K562 (cell line): ENCODE results near the gene FSD1L. TPM values are rescaled to one million over a fixed set of nuclear protein-coding genes. Genes with fewer than 3 reads are reported as not detected.

Experiments used
- ATAC-seq: fragments of 200-7000 bp; cut with Tn5 transposase; 3 replicates; pipeline ENCODE4 v1.9.1; 2020; ENCODE audit warnings: moderate library complexity
- BruUV-seq: library from RNA; stranded (reverse); fragments of 400-500 nt; replicated peaks from 2 replicates; lab custom pipeline; 2021; lab: Mats Ljungman, UMichigan
- CTCF ChIA-PET: fragments of 300-600 bp; formaldehyde crosslinking; extraction: SDS; loops from one replicate; lab custom pipeline; 2021; ENCODE audit warnings: low intra/inter-chr PET ratio; lab: Yijun Ruan, JAX
- POLR2A ChIA-PET: fragments of 300-600, 350-650 bp; sonication (Branson Sonifier 250); formaldehyde crosslinking; extraction: SDS; loops from one replicate; lab custom pipeline; 2021; ENCODE audit warnings: antibody characterized with exemption, inconsistent platforms; lab: Yijun Ruan, JAX
- DNase-seq, 4 experiments: peaks; one replicate each; pipeline versions ENCODE4 v3.0.0 to v3.0.0-alpha.2; 2011 to 2018; ENCODE audit warnings: low spot score in 3 of 4, mixed read lengths in 3 of 4; ENCODE audit errors: extremely low read depth in 1 of 4
- FAIRE-seq: peaks from 2 replicates; lab custom pipeline; 2011; peaks lifted over from hg19 to GRCh38; lab: Jason Lieb, UNC
- H2AFZ ChIP-seq: 2 replicates; pipeline ENCODE4 v1.6.0; 2011; ENCODE audit warnings: low read depth, low read length, control low read depth, inconsistent platforms
- H3K27ac ChIP-seq: fragments of 200-600 bp; 3 replicates; pipeline ENCODE4 v1.8.0; 2011; ENCODE audit warnings: low read depth, mild to moderate bottlenecking, control low read depth, inconsistent platforms, low read length, moderate library complexity, mixed read lengths; ENCODE audit errors: extremely low read depth
- H3K27me3 ChIP-seq, 2 experiments: fragments of 300-600 bp in 1 of 2; 2 replicates in 1 of 2; 3 replicates in 1 of 2; pipeline versions ENCODE4 v1.6.0 to v1.8.0; 2011; ENCODE audit warnings: inconsistent platforms in 2 of 2, low read length in 2 of 2, mild to moderate bottlenecking in 1 of 2, mixed read lengths in 1 of 2, moderate library complexity in 1 of 2; ENCODE audit not compliant: control insufficient read depth in 2 of 2, insufficient read depth in 2 of 2
- H3K36me3 ChIP-seq: fragments of 300-600 bp; 3 replicates; pipeline ENCODE4 v1.8.0; 2011; ENCODE audit warnings: mild to moderate bottlenecking, low read length, inconsistent platforms; ENCODE audit not compliant: control insufficient read depth, insufficient read depth
- H3K4me1 ChIP-seq, 2 experiments: fragments of 200-600 bp in 1 of 2; replicated peaks in 1 of 2; 2 replicates in 1 of 2; 3 replicates in 1 of 2; pipeline versions ENCODE4 v1.5.1 to v1.8.0; 2011; ENCODE audit warnings: inconsistent platforms in 2 of 2, low read length in 2 of 2, mild to moderate bottlenecking in 1 of 2, mixed read lengths in 1 of 2, moderate library complexity in 1 of 2; ENCODE audit not compliant: control insufficient read depth in 2 of 2, insufficient read depth in 2 of 2
- H3K4me2 ChIP-seq: 2 replicates; pipeline ENCODE4 v1.6.1; 2011; ENCODE audit warnings: low read length, control low read depth, inconsistent platforms, mixed read lengths; ENCODE audit not compliant: insufficient read depth
- H3K4me3 ChIP-seq: fragments of 200-600 bp; sonication (generic), shearing (Covaris generic); 2 replicates; pipeline ENCODE4 v1.5.1; 2016; ENCODE audit warnings: control low read depth, inconsistent platforms
- H3K79me2 ChIP-seq: fragments of 200-600 bp; 3 replicates; pipeline ENCODE4 v1.8.0; 2011; ENCODE audit warnings: low read length, inconsistent platforms; ENCODE audit not compliant: control insufficient read depth, insufficient read depth
- H3K9ac ChIP-seq, 2 experiments: 2 replicates each; pipeline versions ENCODE4 v1.6.0 to v1.6.1; 2011; ENCODE audit warnings: low read depth in 2 of 2, low read length in 2 of 2, control low read depth in 1 of 2, inconsistent platforms in 1 of 2, mild to moderate bottlenecking in 1 of 2, mixed read lengths in 1 of 2; ENCODE audit not compliant: insufficient read depth in 1 of 2
- H3K9me1 ChIP-seq: one replicate; pipeline ENCODE4 v1.6.0; 2011; ENCODE audit warnings: inconsistent platforms, mild to moderate bottlenecking, low read length, moderate library complexity; ENCODE audit not compliant: control insufficient read depth, insufficient read depth
- H3K9me3 ChIP-seq: replicated peaks from 2 replicates; pipeline ENCODE4 v1.5.1; 2011; ENCODE audit warnings: low read depth, low read length, inconsistent platforms; ENCODE audit not compliant: control insufficient read depth, insufficient read depth
- H4K20me1 ChIP-seq: replicated peaks from 2 replicates; pipeline ENCODE4 v1.6.1; 2011; ENCODE audit warnings: low read length, inconsistent platforms, mixed read lengths; ENCODE audit not compliant: control insufficient read depth, insufficient read depth
- E2F3 ChIP-seq: fragments of 250-450 bp; sonication (Bioruptor Pico); IDR thresholded peaks from 2 replicates; pipeline ENCODE4 v1.4.0; 2020; ENCODE audit warnings: mild to moderate bottlenecking
- GTF2F1 ChIP-seq: IDR thresholded peaks from 2 replicates; pipeline ENCODE4 v1.6.1; 2011; ENCODE audit warnings: low read depth, low read length, improper control_type of control experiment
- HOXB6 ChIP-seq: fragments of 250-450 bp; sonication (Bioruptor Pico); IDR thresholded peaks from 2 replicates; pipeline ENCODE4 v1.5.1; 2022; ENCODE audit warnings: mild to moderate bottlenecking, borderline replicate concordance
- MEF2D ChIP-seq: conservative IDR thresholded peaks from 2 replicates; pipeline ENCODE4 v1.6.1; 2016; ENCODE audit warnings: low read depth, missing genetic modification characterization, missing compliant biosample characterization
- PTTG1 ChIP-seq: fragments of 450-650 bp; IDR thresholded peaks from 2 replicates; pipeline ENCODE4 v1.6.1; 2016; ENCODE audit warnings: low read depth, mild to moderate bottlenecking, missing genetic modification characterization, missing compliant biosample characterization
- SIN3A ChIP-seq, 2 experiments: fragments of 150-350 bp in 1 of 2; IDR thresholded peaks; 2 replicates each; pipeline ENCODE4 v1.6.1; 2011 to 2016; ENCODE audit warnings: borderline replicate concordance in 2 of 2, low read depth in 2 of 2, low read length in 2 of 2, mild to moderate bottlenecking in 2 of 2, moderate library complexity in 2 of 2; ENCODE audit not compliant: control insufficient read depth in 1 of 2
- ZNF143 ChIP-seq: sonication (generic); formaldehyde crosslinking; IDR thresholded peaks from 2 replicates; pipeline ENCODE4 v1.9.0; 2022; ENCODE audit warnings: mild to moderate bottlenecking, missing genetic modification reagents
- WGBS: fragments of 100-300 bp; shearing (Covaris generic); methylation state at CpG from one replicate; pipeline ENCODE4 v1.1.6; 2016; ENCODE audit warnings: low coverage, mixed read lengths; ENCODE audit not compliant: insufficient coverage; ENCODE audit errors: missing lambda C conversion rate; 5-methylcytosine and 5-hydroxymethylcytosine counted together
- in situ Hi-C: fragments of 300-500 bp; cut with MboI; formaldehyde crosslinking; loops from 4 replicates; pipeline ENCODE4 v1.15.0; 2018; ENCODE audit warnings: inconsistent platforms, mixed read lengths
- intact Hi-C: fragments of 100-400 bp; cut with micrococcal nuclease; formaldehyde crosslinking; loops from 2 replicates; pipeline ENCODE4 v1.14.2; 2022
- polyA plus RNA-seq, 8 experiments: library from polyadenylated mRNA; depleted of rRNA in 4 of 8; stranded (reverse) in 5 of 8; unstranded in 3 of 8; fragments of >200 nt; fragmentation: Nextera tagmentation in 2 of 8; fragmentation: Illumina TruSeq in 1 of 8; extraction: Ambion mirVana in 2 of 8; extraction: Trizol in 1 of 8; gene quantifications; 2 replicates each; pipeline versions ENCODE4 v1.2.1 to v1.2.3, GENCODE V29; 2011 to 2014; ENCODE audit warnings: inconsistent platforms in 1 of 8, missing spikeins in 1 of 8
- total RNA-seq, 7 experiments: library from RNA; depleted of rRNA in 6 of 7; stranded (reverse); fragments of >200 nt in 6 of 7; fragmentation: Illumina TruSeq in 2 of 7; extraction: Trizol in 2 of 7; gene quantifications; 2 replicates each; pipeline versions ENCODE4 v1.2.1 to v1.2.3, GENCODE V29; 2011 to 2021; ENCODE audit warnings: low replicate concordance in 1 of 7
- TF ChIP-seq, protein P1 (sequence below): fragments of 450-650 bp; formaldehyde crosslinking; IDR thresholded peaks from 2 replicates; pipeline ENCODE4 v1.4.0; 2022; ENCODE audit warnings: missing genetic modification characterization
- TF ChIP-seq, protein P2 (sequence below): sonication (generic); formaldehyde crosslinking; IDR thresholded peaks from 2 replicates; pipeline ENCODE4 v1.8.0; 2022; ENCODE audit warnings: mild to moderate bottlenecking, missing genetic modification reagents
- TF ChIP-seq, protein P3 (sequence below): fragments of 450-650 bp; IDR thresholded peaks from 2 replicates; pipeline ENCODE4 v1.6.1; 2017; ENCODE audit warnings: antibody characterized with exemption, mild to moderate bottlenecking
- TF ChIP-seq, protein P4 (sequence below): sonication (generic); formaldehyde crosslinking; IDR thresholded peaks from 2 replicates; pipeline ENCODE4 v1.8.0; 2022; ENCODE audit warnings: mild to moderate bottlenecking, missing genetic modification reagents

The FSD1L gene
- total and polyA plus RNA-seq, 9 of the 15 experiments (the other 6 are each of a cell fraction or from before 2014, with no cell fraction given), result 0.95 to 4.2 (median 2.1) TPM

DNA sequence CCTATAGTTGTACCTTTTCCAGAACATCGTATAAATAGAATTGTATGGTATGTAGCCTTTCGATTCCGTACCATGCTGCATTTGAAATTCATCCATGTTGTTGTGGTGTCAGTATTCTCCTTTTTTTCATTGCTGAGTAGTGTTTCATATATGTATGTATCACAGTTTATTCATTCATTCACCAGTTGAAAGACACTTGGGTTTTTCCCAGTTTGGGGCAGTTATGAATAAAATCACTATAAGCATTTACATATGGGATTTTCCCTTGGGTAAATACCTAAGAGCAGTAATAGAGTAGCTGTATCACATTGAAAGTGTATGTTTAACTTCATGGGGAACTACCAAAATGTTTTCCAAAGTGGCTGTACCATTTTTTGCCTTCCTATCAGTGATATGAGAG lies 94.0 kb downstream of the FSD1L start (continued):
- TF ChIP-seq, protein P1, sequence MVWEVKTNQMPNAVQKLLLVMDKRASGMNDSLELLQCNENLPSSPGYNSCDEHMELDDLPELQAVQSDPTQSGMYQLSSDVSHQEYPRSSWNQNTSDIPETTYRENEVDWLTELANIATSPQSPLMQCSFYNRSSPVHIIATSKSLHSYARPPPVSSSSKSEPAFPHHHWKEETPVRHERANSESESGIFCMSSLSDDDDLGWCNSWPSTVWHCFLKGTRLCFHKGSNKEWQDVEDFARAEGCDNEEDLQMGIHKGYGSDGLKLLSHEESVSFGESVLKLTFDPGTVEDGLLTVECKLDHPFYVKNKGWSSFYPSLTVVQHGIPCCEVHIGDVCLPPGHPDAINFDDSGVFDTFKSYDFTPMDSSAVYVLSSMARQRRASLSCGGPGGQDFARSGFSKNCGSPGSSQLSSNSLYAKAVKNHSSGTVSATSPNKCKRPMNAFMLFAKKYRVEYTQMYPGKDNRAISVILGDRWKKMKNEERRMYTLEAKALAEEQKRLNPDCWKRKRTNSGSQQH, result no peak
- TF ChIP-seq, protein P2, sequence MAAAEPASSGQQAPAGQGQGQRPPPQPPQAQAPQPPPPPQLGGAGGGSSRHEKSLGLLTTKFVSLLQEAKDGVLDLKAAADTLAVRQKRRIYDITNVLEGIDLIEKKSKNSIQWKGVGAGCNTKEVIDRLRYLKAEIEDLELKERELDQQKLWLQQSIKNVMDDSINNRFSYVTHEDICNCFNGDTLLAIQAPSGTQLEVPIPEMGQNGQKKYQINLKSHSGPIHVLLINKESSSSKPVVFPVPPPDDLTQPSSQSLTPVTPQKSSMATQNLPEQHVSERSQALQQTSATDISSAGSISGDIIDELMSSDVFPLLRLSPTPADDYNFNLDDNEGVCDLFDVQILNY (CRISPR knock-in tag), result no peak
- no peak for TF ChIP-seq MEF2D (tag)

DNA sequence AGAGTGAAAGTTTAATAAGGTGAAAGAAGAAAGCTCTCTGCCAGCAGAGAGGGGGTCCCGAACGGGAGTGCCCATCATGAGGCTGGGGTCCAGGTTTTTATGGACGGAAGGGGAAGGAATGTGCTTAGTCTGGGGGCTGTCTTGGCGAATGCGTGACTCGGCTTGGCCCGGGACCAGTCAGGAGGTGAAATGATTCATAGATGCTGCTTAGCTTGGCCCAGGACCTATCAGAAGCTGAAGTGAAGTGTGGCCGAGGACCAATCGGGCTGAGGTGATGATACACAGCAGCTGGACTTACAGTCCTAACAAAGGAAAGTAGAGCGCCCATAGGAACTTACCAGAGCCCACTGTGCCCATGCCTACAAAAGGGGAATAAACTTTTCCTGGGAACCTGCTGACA lies 106.2 kb downstream of the FSD1L start:
- Histone ChIP-seq H3K9me3 (no peaks in the 10 kb centered on the region), H4K20me1 (no peaks in the 10 kb centered on the region), H3K36me3 (no peaks in the 10 kb centered on the region), H2AFZ (no peak overlapping the region), H3K4me1 (peaks cover 5% of the 10 kb centered on the region in 2 experiments; a peak in 2 of 5 replicates), H3K9ac (no peak overlapping the region), H3K27ac (no peak overlapping the region), H3K4me3 (no peak overlapping the region), H3K27me3 (no peaks in the 10 kb centered on the region), H3K4me2 (no peak overlapping the region), H3K79me2 (peaks cover 10% of the 10 kb centered on the region), H3K9me1 (no peaks in the 10 kb centered on the region)
- intact Hi-C loops, result no loop called here
- in situ Hi-C loops, result no loop called here
- TF ChIP-seq E2F3 (CRISPR knock-in tag) (no peak), GTF2F1 (no peak), PTTG1 (tag) (no peak), ZNF143 (CRISPR knock-in tag) (no peak), HOXB6 (CRISPR knock-in tag) (no peak), SIN3A (IDR thresholded peaks at IDR 0.05; ENCODE audit: borderline replicate concordance in 2 of 2, control insufficient read depth in 1 of 2, low read depth in 2 of 2, low read length in 2 of 2) (no peak)
- TF ChIP-seq, protein P3, sequence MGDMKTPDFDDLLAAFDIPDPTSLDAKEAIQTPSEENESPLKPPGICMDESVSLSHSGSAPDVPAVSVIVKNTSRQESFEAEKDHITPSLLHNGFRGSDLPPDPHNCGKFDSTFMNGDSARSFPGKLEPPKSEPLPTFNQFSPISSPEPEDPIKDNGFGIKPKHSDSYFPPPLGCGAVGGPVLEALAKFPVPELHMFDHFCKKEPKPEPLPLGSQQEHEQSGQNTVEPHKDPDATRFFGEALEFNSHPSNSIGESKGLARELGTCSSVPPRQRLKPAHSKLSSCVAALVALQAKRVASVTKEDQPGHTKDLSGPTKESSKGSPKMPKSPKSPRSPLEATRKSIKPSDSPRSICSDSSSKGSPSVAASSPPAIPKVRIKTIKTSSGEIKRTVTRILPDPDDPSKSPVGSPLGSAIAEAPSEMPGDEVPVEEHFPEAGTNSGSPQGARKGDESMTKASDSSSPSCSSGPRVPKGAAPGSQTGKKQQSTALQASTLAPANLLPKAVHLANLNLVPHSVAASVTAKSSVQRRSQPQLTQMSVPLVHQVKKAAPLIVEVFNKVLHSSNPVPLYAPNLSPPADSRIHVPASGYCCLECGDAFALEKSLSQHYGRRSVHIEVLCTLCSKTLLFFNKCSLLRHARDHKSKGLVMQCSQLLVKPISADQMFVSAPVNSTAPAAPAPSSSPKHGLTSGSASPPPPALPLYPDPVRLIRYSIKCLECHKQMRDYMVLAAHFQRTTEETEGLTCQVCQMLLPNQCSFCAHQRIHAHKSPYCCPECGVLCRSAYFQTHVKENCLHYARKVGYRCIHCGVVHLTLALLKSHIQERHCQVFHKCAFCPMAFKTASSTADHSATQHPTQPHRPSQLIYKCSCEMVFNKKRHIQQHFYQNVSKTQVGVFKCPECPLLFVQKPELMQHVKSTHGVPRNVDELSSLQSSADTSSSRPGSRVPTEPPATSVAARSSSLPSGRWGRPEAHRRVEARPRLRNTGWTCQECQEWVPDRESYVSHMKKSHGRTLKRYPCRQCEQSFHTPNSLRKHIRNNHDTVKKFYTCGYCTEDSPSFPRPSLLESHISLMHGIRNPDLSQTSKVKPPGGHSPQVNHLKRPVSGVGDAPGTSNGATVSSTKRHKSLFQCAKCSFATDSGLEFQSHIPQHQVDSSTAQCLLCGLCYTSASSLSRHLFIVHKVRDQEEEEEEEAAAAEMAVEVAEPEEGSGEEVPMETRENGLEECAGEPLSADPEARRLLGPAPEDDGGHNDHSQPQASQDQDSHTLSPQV, result no peak
- TF ChIP-seq, protein P4, sequence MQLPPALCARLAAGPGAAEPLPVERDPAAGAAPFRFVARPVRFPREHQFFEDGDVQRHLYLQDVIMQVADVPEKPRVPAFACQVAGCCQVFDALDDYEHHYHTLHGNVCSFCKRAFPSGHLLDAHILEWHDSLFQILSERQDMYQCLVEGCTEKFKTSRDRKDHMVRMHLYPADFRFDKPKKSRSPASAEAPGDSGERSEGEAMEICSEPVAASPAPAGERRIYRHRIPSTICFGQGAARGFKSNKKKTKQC, result no peak
- ChIA-PET CTCF (no interaction called here), POLR2A (interaction anchor here (0.6 kb wide), 1 partner anchor 367 kb away, joined by 3 read pairs; no protein-coding TSS in a partner anchor)
- ATAC-seq (no peak), FAIRE-seq (no peak), DNase-seq (no peak)
- 35% methylated on average over 10 of the region's 10 CpGs for WGBS
- BruUV-seq, result no TSS peak
